Astrocyte (in vitro differentiated cells and primary cell): ENCODE data around the gene ZNF486.

Source experiments
- CTCF ChIP-seq: IDR thresholded peaks from 2 replicates; pipeline ENCODE4 v1.5.1; 2011; ENCODE audit warnings: low read depth, mild to moderate bottlenecking, inconsistent platforms, low read length, moderate library complexity; ENCODE audit not compliant: insufficient read depth
- EZH2 ChIP-seq: IDR thresholded peaks from 2 replicates; pipeline ENCODE4 v1.6.1; 2012; ENCODE audit warnings: mild to moderate bottlenecking, low read length, inconsistent platforms; ENCODE audit not compliant: insufficient read depth

- TF ChIP-seq CTCF, result peak; percentile 7
- no peak for TF ChIP-seq EZH2
Observed at GRCh38 chr19:20247016-20247683, 80.1 kb downstream of the ZNF486 start.
